H9 (cell line): Measurements from ENCODE around the gene GLYATL3. TPM values are rescaled to one million over a fixed set of nuclear protein-coding genes. Genes with fewer than 3 reads are reported as not detected.

ENCODE experiments used
- DNase-seq: peaks from one replicate; pipeline ENCODE4 v3.0.0-alpha.2; 2017
- H2AFZ ChIP-seq: one replicate; pipeline ENCODE4 v1.6.1; 2013; ENCODE audit warnings: mild to moderate bottlenecking, low read length, control low read depth, moderate library complexity
- H2AK5ac ChIP-seq: 2 replicates; pipeline ENCODE4 v1.6.1; 2013; ENCODE audit warnings: low read length, control low read depth, mixed read lengths; ENCODE audit not compliant: insufficient read length
- H2BK120ac ChIP-seq: one replicate; pipeline ENCODE4 v1.6.1; 2013; ENCODE audit warnings: low read depth, mild to moderate bottlenecking, low read length, control low read depth, inconsistent platforms; ENCODE audit not compliant: poor library complexity, severe bottlenecking
- H2BK12ac ChIP-seq: 2 replicates; pipeline ENCODE4 v1.6.1; 2013; ENCODE audit warnings: low read length, control low read depth, mixed read lengths, low read depth; ENCODE audit not compliant: insufficient read length
- H2BK15ac ChIP-seq: 2 replicates; pipeline ENCODE4 v1.6.1; 2013; ENCODE audit warnings: low read depth, low read length, control low read depth
- H2BK20ac ChIP-seq: one replicate; pipeline ENCODE4 v1.6.1; 2013; ENCODE audit warnings: low read depth, mild to moderate bottlenecking, low read length, control low read depth, inconsistent platforms; ENCODE audit not compliant: poor library complexity, severe bottlenecking
- H2BK5ac ChIP-seq: 2 replicates; pipeline ENCODE4 v1.6.1; 2013; ENCODE audit warnings: low read length, control low read depth, mixed read lengths; ENCODE audit not compliant: insufficient read length
- H3K14ac ChIP-seq: 2 replicates; pipeline ENCODE4 v1.6.1; 2013; ENCODE audit warnings: low read length, control low read depth; ENCODE audit not compliant: insufficient read depth
- H3K18ac ChIP-seq: 2 replicates; pipeline ENCODE4 v1.6.1; 2013; ENCODE audit warnings: low read depth, mild to moderate bottlenecking, mixed read lengths, low read length, control low read depth; ENCODE audit not compliant: insufficient read length
- H3K23ac ChIP-seq: 2 replicates; pipeline ENCODE4 v1.6.1; 2013; ENCODE audit warnings: low read length, control low read depth, mixed read lengths, low read depth; ENCODE audit not compliant: insufficient read length
- H3K23me2 ChIP-seq: 2 replicates; pipeline ENCODE4 v1.6.1; 2013; ENCODE audit warnings: low read depth, mild to moderate bottlenecking, mixed read lengths, low read length, control low read depth; ENCODE audit not compliant: insufficient read length, poor library complexity, severe bottlenecking
- H3K27ac ChIP-seq: 2 replicates; pipeline ENCODE4 v1.5.1; 2013; ENCODE audit warnings: low read length, control low read depth, mixed read lengths, low read depth; ENCODE audit not compliant: insufficient read length
- H3K27me3 ChIP-seq: 2 replicates; pipeline ENCODE4 v1.6.1; 2013; ENCODE audit warnings: low read length, control low read depth, inconsistent platforms; ENCODE audit not compliant: insufficient read depth
- H3K4ac ChIP-seq: 2 replicates; pipeline ENCODE4 v1.6.1; 2013; ENCODE audit warnings: low read depth, mild to moderate bottlenecking, control low read depth, inconsistent platforms, low read length, moderate library complexity
- H3K4me1 ChIP-seq: 2 replicates; pipeline ENCODE4 v1.6.1; 2013; ENCODE audit warnings: low read length, control low read depth, inconsistent platforms; ENCODE audit not compliant: insufficient read depth
- H3K4me2 ChIP-seq: 2 replicates; pipeline ENCODE4 v1.6.1; 2013; ENCODE audit warnings: low read length, control low read depth, mixed read lengths; ENCODE audit not compliant: insufficient read length, insufficient read depth
- H3K56ac ChIP-seq: 2 replicates; pipeline ENCODE4 v1.6.1; 2013; ENCODE audit warnings: low read depth, mild to moderate bottlenecking, mixed read lengths, low read length, control low read depth; ENCODE audit not compliant: insufficient read length
- H3K79me1 ChIP-seq: 2 replicates; pipeline ENCODE4 v1.6.1; 2013; ENCODE audit warnings: low read depth, mild to moderate bottlenecking, moderate library complexity, low read length, control low read depth, inconsistent platforms; ENCODE audit not compliant: insufficient read depth, poor library complexity, severe bottlenecking
- H3K79me2 ChIP-seq: 2 replicates; pipeline ENCODE4 v1.6.1; 2013; ENCODE audit warnings: low read length, control low read depth, inconsistent platforms; ENCODE audit not compliant: insufficient read depth
- H3K9ac ChIP-seq: 2 replicates; pipeline ENCODE4 v1.6.1; 2013; ENCODE audit warnings: low read length, control low read depth, mixed read lengths; ENCODE audit not compliant: insufficient read length; ENCODE audit errors: extremely low read depth
- H3K9me3 ChIP-seq: one replicate; pipeline ENCODE4 v1.6.1; 2013; ENCODE audit warnings: low read depth, low read length, inconsistent platforms; ENCODE audit not compliant: control insufficient read depth
- H3T11ph ChIP-seq: one replicate; pipeline ENCODE4 v1.6.1; 2013; ENCODE audit warnings: mild to moderate bottlenecking, low read length, control low read depth, inconsistent platforms
- H4K20me1 ChIP-seq: one replicate; pipeline ENCODE4 v1.6.1; 2013; ENCODE audit not compliant: control insufficient read depth, insufficient read length, insufficient read depth
- H4K5ac ChIP-seq: 2 replicates; pipeline ENCODE4 v1.6.1; 2013; ENCODE audit warnings: low read depth, mild to moderate bottlenecking, mixed read lengths, low read length, control low read depth; ENCODE audit not compliant: insufficient read length
- H4K8ac ChIP-seq: replicated peaks from 2 replicates; pipeline ENCODE4 v1.6.1; 2013; ENCODE audit warnings: low read length, control low read depth, mixed read lengths, low read depth; ENCODE audit not compliant: insufficient read length
- H4K91ac ChIP-seq: 2 replicates; pipeline ENCODE4 v1.6.1; 2013; ENCODE audit warnings: low read depth, mild to moderate bottlenecking, moderate library complexity, mixed read lengths, low read length, control low read depth; ENCODE audit not compliant: insufficient read length
- H3K27ac Mint-ChIP-seq, 3 experiments: 2 replicates in 2 of 3; 3 replicates in 1 of 3; pipeline ENCODE4 v1.8.0; 2020 to 2021; ENCODE audit warnings: mixed read lengths in 3 of 3, mild to moderate bottlenecking in 1 of 3, moderate library complexity in 1 of 3
- H3K27me3 Mint-ChIP-seq: 2 replicates; pipeline ENCODE4 v1.8.0; 2021; ENCODE audit warnings: low read depth, mild to moderate bottlenecking, moderate library complexity, mixed read lengths
- H3K36me3 Mint-ChIP-seq, 3 experiments: 2 replicates in 2 of 3; 3 replicates in 1 of 3; pipeline ENCODE4 v1.8.0; 2020 to 2021; ENCODE audit warnings: low read depth in 3 of 3, mixed read lengths in 3 of 3; ENCODE audit not compliant: insufficient read depth in 1 of 3
- H3K4me1 Mint-ChIP-seq, 2 experiments: 2 replicates each; pipeline ENCODE4 v1.8.0; 2020; ENCODE audit warnings: mixed read lengths in 2 of 2
- H3K4me3 Mint-ChIP-seq, 2 experiments: 2 replicates in 1 of 2; 3 replicates in 1 of 2; pipeline ENCODE4 v1.8.0; 2020 to 2021; ENCODE audit warnings: mild to moderate bottlenecking in 2 of 2, mixed read lengths in 2 of 2, moderate library complexity in 1 of 2
- H3K9me3 Mint-ChIP-seq, 2 experiments: 2 replicates in 1 of 2; 3 replicates in 1 of 2; pipeline ENCODE4 v1.8.0; 2020; ENCODE audit warnings: mild to moderate bottlenecking in 2 of 2, mixed read lengths in 2 of 2, moderate library complexity in 1 of 2
- CTCF ChIP-seq: fragments of 200-600 bp; sonication (generic); conservative IDR thresholded peaks from 3 replicates; pipeline ENCODE4 v1.8.0; 2021; ENCODE audit warnings: antibody characterized with exemption, mild to moderate bottlenecking
- WGBS: extraction: QIAGEN DNeasy Blood & Tissue Kit; methylation state at CpG from one replicate; pipeline ENCODE4 v1.1.7; 2013; ENCODE audit warnings: missing lambda C conversion rate, low lambda C conversion rate, mixed read lengths; ENCODE audit not compliant: insufficient read length; ENCODE audit errors: extremely low coverage; 5-methylcytosine and 5-hydroxymethylcytosine counted together
- total RNA-seq: library from RNA; stranded (reverse); gene quantifications from 2 replicates; pipeline ENCODE4 v1.2.1, GENCODE V29; 2021

GLYATL3 gene
- total RNA-seq, 1 experiment from 2014 or later: not detected

- no peak overlapping the region for H3K4me3 Mint-ChIP-seq
- H2AK5ac ChIP-seq: no peak overlapping the region
Measured at GRCh38 chr6:49576618-49577017, 76.9 kb downstream of the GLYATL3 start.

More at GRCh38 chr6:49576618-49577017, 76.9 kb downstream of the GLYATL3 start:
- H3K9me3 ChIP-seq: no peaks in the 10 kb centered on the region
- no peak overlapping the region for H3K14ac ChIP-seq
- no peak overlapping the region for H2BK15ac ChIP-seq
- no peak overlapping the region for H3K4me2 ChIP-seq
- Mint-ChIP-seq H3K27ac (no peak overlapping the region), H3K27me3 (no peaks in the 10 kb centered on the region; the same call in 1 of the 2 replicates), H3K4me1 (peaks cover 0 to 8% of the 10 kb centered on the region in 2 experiments; a peak in 1 of 4 replicates), H3K9me3 (no peaks in the 10 kb centered on the region; a peak in 1 of 5 replicates), H3K36me3 (peaks cover 0 to 4% (median 1%) of the 10 kb centered on the region in 3 experiments; a peak in 2 of 7 replicates)
- no peak overlapping the region for H3K18ac ChIP-seq
- no peak overlapping the region for H2AFZ ChIP-seq
- H4K91ac ChIP-seq: no peak overlapping the region
- DNase-seq: no peak
- H3K79me2 ChIP-seq: no peaks in the 10 kb centered on the region
- H3K4me1 ChIP-seq: no peaks in the 10 kb centered on the region
- no peak overlapping the region for H3K23ac ChIP-seq
- no peaks in the 10 kb centered on the region for H3K79me1 ChIP-seq
- H3K23me2 ChIP-seq: no peaks in the 10 kb centered on the region
- H3T11ph ChIP-seq: no peak overlapping the region
- H3K56ac ChIP-seq: no peak overlapping the region
- no peak overlapping the region for H2BK5ac ChIP-seq
- no peaks in the 10 kb centered on the region for H3K27me3 ChIP-seq
- no peak overlapping the region for H4K5ac ChIP-seq
- no peaks in the 10 kb centered on the region for H4K20me1 ChIP-seq
- H3K9ac ChIP-seq: no peak overlapping the region
- no peak overlapping the region for H2BK120ac ChIP-seq
- H2BK12ac ChIP-seq: no peak overlapping the region
- no peak overlapping the region for H2BK20ac ChIP-seq
- H3K27ac ChIP-seq: no peak overlapping the region
- H3K4ac ChIP-seq: no peak overlapping the region
- no CpG with 5 or more reads among the region's 1 CpG for WGBS
- H4K8ac ChIP-seq: no peak overlapping the region
- TF ChIP-seq CTCF: no peak

Other genes starting within 250 kb of the GLYATL3 start
- gene MMUT, start 36.7 kb upstream of the GLYATL3 start, total RNA-seq: 13.7 and 13.8 TPM in 2 replicates
- gene CENPQ, start 36.6 kb upstream of the GLYATL3 start, total RNA-seq: 14.5 and 15.5 TPM in 2 replicates
- gene C6orf141, start 50.7 kb downstream of the GLYATL3 start, total RNA-seq: 35.9 and 40.1 TPM in 2 replicates
- not detected in 2 replicates for gene RHAG, start 136.9 kb downstream of the GLYATL3 start, total RNA-seq
- gene CRISP2, start 213.6 kb downstream of the GLYATL3 start, total RNA-seq: not detected in 2 replicates
- not detected in 2 replicates for gene CRISP3, start 244.5 kb downstream of the GLYATL3 start, total RNA-seq